ENCODE data around the gene PAX9.

GRCh38 chr14:36627981-36628380 lies 33.7 kb upstream of the PAX9 start:
- TF ChIP-seq CTCF (conservative IDR thresholded peaks at IDR 0.05; ENCODE audit: low read depth, low read length) (no peak), EZH2 (IDR thresholded peaks at IDR 0.05; ENCODE audit: low read length, unreplicated experiment) (no peak)
